Stimulated activated CD4-positive, alpha-beta T cell treated with anti-CD3 and anti-CD28 coated beads, Interleukin-1b, Interleukin-23, amount 100 ng/mL, for 4 hours (primary cell): ENCODE measurements around the gene KANSL1.
A peak's percentile ranks its signal among the peaks of the same experiment; 100 is the strongest.
"Not testable (repeated sequence)": the region's sequence is repeated elsewhere in the genome, so short reads cannot be mapped to it uniquely, and the experiment has no call there.

Experiments used
- DNase-seq, 2 donors: peaks; one replicate each; pipeline ENCODE4 v3.0.0-alpha.2; 2020; ENCODE audit warnings: low read depth in 2 of 2

Gene KANSL1

GRCh38 chr17:46020023-46020761 lies 173.0 kb downstream of the KANSL1 start:
- DNase-seq = peak in 1 of 2 donors; percentile 15

- DNase-seq = not testable (repeated sequence)
Measured at GRCh38 chr17:46019408-46019925, 173.8 kb downstream of the KANSL1 start.

GRCh38 chr17:46013502-46014165 lies 179.6 kb downstream of the KANSL1 start:
- DNase-seq = no peak

- DNase-seq = no peak
Measured at GRCh38 chr17:46013127-46013501, 180.1 kb downstream of the KANSL1 start.

GRCh38 chr17:46012506-46013079 lies 180.6 kb downstream of the KANSL1 start:
- no peak for DNase-seq

- no peak for DNase-seq
Measured at GRCh38 chr17:46011711-46012505, 181.3 kb downstream of the KANSL1 start.

- no peak for DNase-seq
Measured at GRCh38 chr17:46010597-46011186, 182.5 kb downstream of the KANSL1 start.

GRCh38 chr17:46009681-46010596 lies 183.3 kb downstream of the KANSL1 start:
- DNase-seq = no peak

- DNase-seq = no peak
Measured at GRCh38 chr17:46008591-46008990, 184.6 kb downstream of the KANSL1 start.

- no peak for DNase-seq
Measured at GRCh38 chr17:46007461-46007965, 185.7 kb downstream of the KANSL1 start.

- not testable (repeated sequence) for DNase-seq
Measured at GRCh38 chr17:46006082-46006481, 187.1 kb downstream of the KANSL1 start.

- no peak for DNase-seq
Measured at GRCh38 chr17:46003907-46004748, 189.1 kb downstream of the KANSL1 start.

- no peak for DNase-seq
Measured at GRCh38 chr17:46002973-46003316, 190.3 kb downstream of the KANSL1 start.

GRCh38 chr17:46002311-46002972 lies 190.8 kb downstream of the KANSL1 start:
- DNase-seq = peak; percentile 54 to 77

- DNase-seq = no peak
Measured at GRCh38 chr17:46001390-46002310, 191.6 kb downstream of the KANSL1 start.

GRCh38 chr17:46000757-46001156 lies 192.5 kb downstream of the KANSL1 start:
- DNase-seq = no peak

GRCh38 chr17:46000292-46000691 lies 192.9 kb downstream of the KANSL1 start:
- DNase-seq = no peak

GRCh38 chr17:45999900-46000290 lies 193.3 kb downstream of the KANSL1 start:
- DNase-seq = no peak
